HepG2 (cell line): Measurements from ENCODE around the gene MFAP1. TPM values are rescaled to one million over a fixed set of nuclear protein-coding genes. Genes with fewer than 3 reads are reported as not detected.
A peak's percentile ranks its signal among the peaks of the same experiment; 100 is the strongest.

Experiments
- AGO1 ChIP-seq: fragments of 200-400 bp; formaldehyde crosslinking; IDR thresholded peaks from 2 replicates; pipeline ENCODE4 v1.6.1; 2017; ENCODE audit warnings: mild to moderate bottlenecking, low read depth, low read length, moderate library complexity; ENCODE audit not compliant: poor library complexity, severe bottlenecking
- BRCA1 ChIP-seq: sonication (generic); formaldehyde crosslinking; IDR thresholded peaks from 2 replicates; pipeline ENCODE4 v1.4.0; 2020; ENCODE audit warnings: missing genetic modification reagents
- CEBPB ChIP-seq: IDR thresholded peaks from 2 replicates; pipeline ENCODE4 v1.6.1; 2011; ENCODE audit warnings: low read depth, low read length, improper control_type of control experiment, borderline replicate concordance
- EED ChIP-seq: sonication (generic); formaldehyde crosslinking; IDR thresholded peaks from 2 replicates; pipeline ENCODE4 v1.5.0; 2020; ENCODE audit warnings: mild to moderate bottlenecking, missing genetic modification reagents
- KIAA2018 ChIP-seq: sonication (generic); formaldehyde crosslinking; IDR thresholded peaks from 2 replicates; pipeline ENCODE4 v1.5.0; 2020; ENCODE audit warnings: mild to moderate bottlenecking, missing genetic modification reagents, borderline replicate concordance
- MTA3 ChIP-seq: sonication (generic); formaldehyde crosslinking; IDR thresholded peaks from 2 replicates; pipeline ENCODE4 v1.4.0; 2020; ENCODE audit warnings: missing genetic modification reagents
- MXD3 ChIP-seq: IDR thresholded peaks from 2 replicates; pipeline ENCODE4 v1.6.1; 2016; ENCODE audit warnings: mild to moderate bottlenecking, missing biosample characterization, missing genetic modification reagents
- NR1H2 ChIP-seq: sonication (generic); formaldehyde crosslinking; IDR thresholded peaks from 2 replicates; pipeline ENCODE4 v1.8.1; 2022; ENCODE audit warnings: low read depth, missing genetic modification reagents, borderline replicate concordance
- NRL ChIP-seq: sonication (generic); formaldehyde crosslinking; IDR thresholded peaks from 2 replicates; pipeline ENCODE4 v1.5.0; 2020; ENCODE audit warnings: missing genetic modification reagents, mild to moderate bottlenecking, moderate library complexity, borderline replicate concordance
- PAF1 ChIP-seq: IDR thresholded peaks from 2 replicates; pipeline ENCODE4 v1.6.1; 2016; ENCODE audit warnings: missing genetic modification reagents, missing compliant biosample characterization
- ZNF383 ChIP-seq: sonication (generic); formaldehyde crosslinking; IDR thresholded peaks from 2 replicates; pipeline ENCODE4 v1.4.0; 2020; ENCODE audit warnings: missing genetic modification reagents, mild to moderate bottlenecking, borderline replicate concordance
- ZNF546 ChIP-seq: sonication (generic); formaldehyde crosslinking; conservative IDR thresholded peaks from 2 replicates; pipeline ENCODE4 v1.8.1; 2023; ENCODE audit warnings: mild to moderate bottlenecking, missing genetic modification reagents
- ZNF552 ChIP-seq: sonication (generic); formaldehyde crosslinking; IDR thresholded peaks from 2 replicates; pipeline ENCODE4 v1.9.0; 2022; ENCODE audit warnings: missing genetic modification reagents, mild to moderate bottlenecking, borderline replicate concordance
- polyA plus RNA-seq, 8 experiments: library from polyadenylated mRNA; depleted of rRNA in 3 of 8; stranded (reverse) in 7 of 8; unstranded in 1 of 8; fragments of >200 nt; fragmentation: Illumina TruSeq in 4 of 8; extraction: Trizol in 4 of 8; gene quantifications; 2 replicates each; pipeline versions ENCODE4 v1.2.1 to v1.2.3, GENCODE V29; 2011 to 2016; ENCODE audit warnings: low read depth in 4 of 8, missing spikeins in 1 of 8, mixed read lengths in 1 of 8; ENCODE audit not compliant: insufficient read depth in 1 of 8
- total RNA-seq, 5 experiments: library from RNA; depleted of rRNA; stranded (reverse); fragments of >200 nt; fragmentation: Illumina TruSeq; extraction: Trizol; gene quantifications; 2 replicates each; pipeline ENCODE4 v1.2.3, GENCODE V29; 2016; ENCODE audit warnings: low read depth in 1 of 5
- TF ChIP-seq, protein P1 (sequence below): IDR thresholded peaks from 2 replicates; pipeline ENCODE4 v1.6.1; 2018; ENCODE audit warnings: missing genetic modification reagents, mild to moderate bottlenecking, missing compliant biosample characterization
- TF ChIP-seq, protein P2 (sequence below): sonication (generic); formaldehyde crosslinking; IDR thresholded peaks from 2 replicates; pipeline ENCODE4 v1.4.0; 2020; ENCODE audit warnings: mild to moderate bottlenecking, missing genetic modification reagents

Gene MFAP1
- total and polyA plus RNA-seq, 2 of the 13 experiments (the other 11 are each of a cell fraction or from before 2014, with no cell fraction given), result 11.8 to 39.5 TPM

DNA sequence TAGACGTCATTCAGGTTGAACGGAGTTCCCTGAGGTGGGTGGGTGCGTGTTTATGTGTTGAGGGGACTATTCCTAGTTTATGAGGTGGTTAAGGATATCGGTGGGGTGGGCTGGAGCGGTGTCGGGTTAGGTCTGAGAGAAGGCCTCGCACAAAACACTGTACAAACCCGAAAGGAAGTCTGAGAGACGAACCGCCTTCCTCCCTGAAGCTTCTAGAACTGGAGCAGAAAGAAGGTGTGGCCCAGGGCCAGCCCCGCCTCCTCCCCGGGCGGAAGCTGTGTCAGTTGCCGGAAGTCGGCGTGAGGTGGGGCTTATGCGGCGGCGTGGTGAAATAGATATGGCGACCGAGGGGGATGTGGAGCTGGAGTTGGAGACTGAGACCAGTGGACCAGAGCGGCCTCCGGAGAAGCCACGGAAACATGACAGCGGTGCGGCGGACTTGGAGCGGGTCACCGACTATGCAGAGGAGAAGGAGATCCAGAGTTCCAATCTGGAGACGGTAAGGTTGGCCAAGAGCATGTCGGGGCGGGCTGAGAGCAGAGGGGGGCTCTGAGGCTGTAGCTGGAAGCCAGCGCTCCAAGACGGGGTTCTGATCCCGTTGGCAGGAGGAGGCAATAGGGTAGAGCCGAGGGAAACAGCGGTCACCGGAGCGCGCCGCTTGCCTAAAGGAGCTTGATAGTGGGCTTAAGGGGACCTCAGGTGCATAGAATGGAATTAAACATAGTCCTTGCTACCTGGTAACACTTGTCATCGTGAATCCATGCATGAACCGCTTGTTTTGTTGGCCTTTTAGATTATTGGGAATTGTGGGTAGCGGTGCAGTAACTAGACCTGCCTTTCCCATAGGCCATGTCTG, 24.0 kb downstream of the MFAP1 start, which contains the start of gene HYPK (continued):
- TF ChIP-seq CEBPB (no peak), ZNF552 (no peak), MTA3 (CRISPR knock-in tag) (no peak), BRCA1 (CRISPR knock-in tag) (no peak), ZNF383 (CRISPR knock-in tag) (0 out of 2 replicates have a peak, but pooled peaks have one; percentile 30), ZNF546 (CRISPR knock-in tag) (0 out of 2 replicates have a peak, but pooled peaks have one; percentile 58), AGO1 (peak; percentile 95), NR1H2 (CRISPR knock-in tag) (peak; percentile 75; the same call in 1 of the 2 replicates), KIAA2018 (CRISPR knock-in tag) (no peak), MXD3 (CRISPR knock-in tag) (0 out of 2 replicates have a peak, but pooled peaks have one; percentile 22), NRL (CRISPR knock-in tag) (peak; percentile 95), EED (CRISPR knock-in tag) (0 out of 2 replicates have a peak, but pooled peaks have one; percentile 37), PAF1 (CRISPR knock-in tag) (peak; percentile 71; the same call in 1 of the 2 replicates)
- TF ChIP-seq, protein P1, sequence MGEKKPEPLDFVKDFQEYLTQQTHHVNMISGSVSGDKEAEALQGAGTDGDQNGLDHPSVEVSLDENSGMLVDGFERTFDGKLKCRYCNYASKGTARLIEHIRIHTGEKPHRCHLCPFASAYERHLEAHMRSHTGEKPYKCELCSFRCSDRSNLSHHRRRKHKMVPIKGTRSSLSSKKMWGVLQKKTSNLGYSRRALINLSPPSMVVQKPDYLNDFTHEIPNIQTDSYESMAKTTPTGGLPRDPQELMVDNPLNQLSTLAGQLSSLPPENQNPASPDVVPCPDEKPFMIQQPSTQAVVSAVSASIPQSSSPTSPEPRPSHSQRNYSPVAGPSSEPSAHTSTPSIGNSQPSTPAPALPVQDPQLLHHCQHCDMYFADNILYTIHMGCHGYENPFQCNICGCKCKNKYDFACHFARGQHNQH (CRISPR knock-in tag), result no peak; the same call in 1 of the 2 replicates
- TF ChIP-seq, protein P2, sequence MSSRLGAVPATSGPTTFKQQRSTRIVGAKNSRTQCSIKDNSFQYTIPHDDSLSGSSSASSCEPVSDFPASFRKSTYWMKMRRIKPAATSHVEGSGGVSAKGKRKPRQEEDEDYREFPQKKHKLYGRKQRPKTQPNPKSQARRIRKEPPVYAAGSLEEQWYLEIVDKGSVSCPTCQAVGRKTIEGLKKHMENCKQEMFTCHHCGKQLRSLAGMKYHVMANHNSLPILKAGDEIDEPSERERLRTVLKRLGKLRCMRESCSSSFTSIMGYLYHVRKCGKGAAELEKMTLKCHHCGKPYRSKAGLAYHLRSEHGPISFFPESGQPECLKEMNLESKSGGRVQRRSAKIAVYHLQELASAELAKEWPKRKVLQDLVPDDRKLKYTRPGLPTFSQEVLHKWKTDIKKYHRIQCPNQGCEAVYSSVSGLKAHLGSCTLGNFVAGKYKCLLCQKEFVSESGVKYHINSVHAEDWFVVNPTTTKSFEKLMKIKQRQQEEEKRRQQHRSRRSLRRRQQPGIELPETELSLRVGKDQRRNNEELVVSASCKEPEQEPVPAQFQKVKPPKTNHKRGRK (CRISPR knock-in tag), result no peak
